GM20000 (cell line): ENCODE data around the gene TBXA2R.

Experiments
- DNase-seq: peaks from one replicate; pipeline ENCODE4 v3.0.0; 2012; ENCODE audit warnings: low spot score
- TF ChIP-seq, protein P1 (sequence below): IDR thresholded peaks from 2 replicates; pipeline ENCODE4 v1.5.1; 2012; ENCODE audit warnings: mild to moderate bottlenecking, control low read depth; ENCODE audit errors: extremely low read depth, missing control alignments

Gene TBXA2R

DNA sequence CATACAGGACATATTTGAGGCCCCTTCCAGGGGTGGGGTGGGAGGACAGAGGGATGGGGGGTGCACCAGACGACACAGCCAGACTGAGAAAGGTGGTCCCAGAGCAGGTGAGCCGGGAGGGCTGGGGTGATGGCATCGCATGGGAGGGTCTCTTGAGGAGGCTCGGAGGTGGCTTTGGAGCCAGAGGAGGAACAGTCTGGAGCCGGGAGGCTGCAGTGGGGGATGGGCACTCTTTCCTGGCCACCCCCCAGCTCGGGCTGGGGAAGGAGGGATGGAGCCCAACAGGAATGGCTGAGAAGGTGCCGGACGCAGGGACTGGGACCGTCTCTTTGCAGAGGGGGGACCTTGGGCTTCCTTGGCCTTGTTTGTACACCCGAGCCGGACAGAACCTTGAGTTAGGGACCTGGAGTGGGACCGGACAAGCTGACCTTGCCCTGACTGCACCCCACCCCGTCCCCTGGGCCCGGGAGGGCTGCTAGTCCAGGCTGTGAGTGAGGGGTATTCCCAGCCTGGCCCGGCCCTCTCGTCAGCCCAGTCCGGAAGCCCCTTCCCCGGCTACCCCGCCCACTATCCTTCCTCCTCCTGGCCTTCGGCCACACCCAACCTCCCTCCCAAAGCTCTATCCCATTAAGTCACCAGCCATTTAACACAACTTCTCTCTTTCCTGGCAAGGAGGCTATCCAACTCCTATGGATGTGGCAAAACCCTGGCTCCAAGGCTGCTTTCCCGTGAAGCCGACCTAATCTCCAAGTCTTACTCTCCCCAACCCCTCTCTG, 816 bp upstream of the TBXA2R start:
- DNase-seq: no peak
- TF ChIP-seq, protein P1, sequence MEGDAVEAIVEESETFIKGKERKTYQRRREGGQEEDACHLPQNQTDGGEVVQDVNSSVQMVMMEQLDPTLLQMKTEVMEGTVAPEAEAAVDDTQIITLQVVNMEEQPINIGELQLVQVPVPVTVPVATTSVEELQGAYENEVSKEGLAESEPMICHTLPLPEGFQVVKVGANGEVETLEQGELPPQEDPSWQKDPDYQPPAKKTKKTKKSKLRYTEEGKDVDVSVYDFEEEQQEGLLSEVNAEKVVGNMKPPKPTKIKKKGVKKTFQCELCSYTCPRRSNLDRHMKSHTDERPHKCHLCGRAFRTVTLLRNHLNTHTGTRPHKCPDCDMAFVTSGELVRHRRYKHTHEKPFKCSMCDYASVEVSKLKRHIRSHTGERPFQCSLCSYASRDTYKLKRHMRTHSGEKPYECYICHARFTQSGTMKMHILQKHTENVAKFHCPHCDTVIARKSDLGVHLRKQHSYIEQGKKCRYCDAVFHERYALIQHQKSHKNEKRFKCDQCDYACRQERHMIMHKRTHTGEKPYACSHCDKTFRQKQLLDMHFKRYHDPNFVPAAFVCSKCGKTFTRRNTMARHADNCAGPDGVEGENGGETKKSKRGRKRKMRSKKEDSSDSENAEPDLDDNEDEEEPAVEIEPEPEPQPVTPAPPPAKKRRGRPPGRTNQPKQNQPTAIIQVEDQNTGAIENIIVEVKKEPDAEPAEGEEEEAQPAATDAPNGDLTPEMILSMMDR: no peak

DNA sequence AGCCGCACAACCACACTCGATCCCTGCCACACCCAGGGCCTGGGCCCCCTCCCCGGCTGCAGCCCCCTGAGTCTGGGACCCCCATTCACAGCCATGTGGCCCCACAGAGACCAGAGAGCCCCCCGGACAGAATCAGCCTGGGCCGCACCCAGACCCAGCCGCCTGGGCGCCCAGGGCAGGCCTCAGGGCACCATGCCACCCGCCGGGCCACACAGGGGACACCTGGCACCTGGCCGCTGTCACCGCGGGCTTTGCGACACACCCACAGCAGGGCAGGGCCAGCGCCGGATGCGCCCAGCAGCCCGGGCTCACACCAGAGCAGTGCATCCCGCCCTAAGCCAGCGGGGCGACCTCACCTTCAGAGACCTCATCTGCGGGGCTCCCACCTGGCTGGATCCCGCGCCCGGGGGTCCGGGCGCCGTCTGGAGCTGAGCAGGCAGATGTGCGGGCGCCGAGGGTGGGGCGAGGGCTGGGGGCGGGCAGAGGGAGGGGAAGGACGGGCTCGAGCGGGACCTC, 443 bp downstream of the TBXA2R start:
- peak; percentile 77 for DNase-seq

DNA sequence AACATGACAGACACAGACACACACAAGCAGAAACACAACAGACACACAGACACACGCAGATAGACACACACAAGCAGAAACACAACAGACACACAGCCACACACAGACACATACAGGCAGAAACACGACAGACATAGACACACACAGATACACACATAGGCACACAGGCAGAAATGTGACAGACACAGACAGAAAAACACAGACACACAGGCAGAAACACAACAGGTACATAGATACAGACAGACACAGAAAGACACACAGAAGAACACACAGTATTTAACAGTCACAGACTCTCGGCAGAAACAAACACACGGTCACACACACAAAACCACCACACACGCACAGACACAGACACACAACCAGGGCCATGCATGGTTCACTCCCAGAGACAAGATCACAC, 905 bp downstream of the TBXA2R start:
- TF ChIP-seq, protein P1: no peak
- DNase-seq: no peak

More for the DNA sequence above, 443 bp downstream of the TBXA2R start:
- TF ChIP-seq, protein P1: no peak

DNA sequence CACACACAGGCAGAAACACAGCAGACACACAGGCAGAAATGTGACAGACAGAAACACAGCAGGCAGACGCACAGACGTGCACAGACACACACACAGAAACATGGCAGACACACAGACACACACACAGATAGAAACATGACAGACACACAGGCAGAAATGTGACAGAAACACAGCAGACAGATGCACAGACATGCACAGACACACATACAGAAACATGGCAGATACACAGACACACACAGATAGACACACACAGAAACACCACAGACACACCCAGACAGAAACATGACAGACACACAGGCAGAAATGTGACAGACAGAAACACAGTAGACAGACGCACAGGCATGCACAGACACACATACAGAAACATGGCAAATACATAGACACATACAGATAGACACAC, 1.3 kb downstream of the TBXA2R start:
- TF ChIP-seq, protein P1: no peak
- DNase-seq: no peak

DNA sequence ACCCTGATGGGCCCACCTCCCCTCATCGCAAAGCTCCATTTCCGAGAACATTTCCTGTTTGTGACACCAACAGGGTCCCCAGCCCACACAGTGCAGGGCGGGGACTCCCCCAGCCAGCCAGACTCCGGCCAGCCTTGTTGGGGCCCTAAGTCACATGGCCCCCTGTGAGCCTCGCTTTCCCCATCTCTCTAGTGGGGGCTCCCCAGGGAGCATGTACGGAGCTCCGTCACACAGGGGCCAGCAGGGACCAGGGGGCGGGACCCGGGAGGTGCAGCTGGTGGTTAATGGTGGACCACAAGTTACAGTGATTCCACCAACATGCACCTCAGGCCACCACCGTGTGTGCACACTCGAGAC, 1.7 kb downstream of the TBXA2R start:
- TF ChIP-seq, protein P1: no peak
- peak; percentile 88 for DNase-seq

DNA sequence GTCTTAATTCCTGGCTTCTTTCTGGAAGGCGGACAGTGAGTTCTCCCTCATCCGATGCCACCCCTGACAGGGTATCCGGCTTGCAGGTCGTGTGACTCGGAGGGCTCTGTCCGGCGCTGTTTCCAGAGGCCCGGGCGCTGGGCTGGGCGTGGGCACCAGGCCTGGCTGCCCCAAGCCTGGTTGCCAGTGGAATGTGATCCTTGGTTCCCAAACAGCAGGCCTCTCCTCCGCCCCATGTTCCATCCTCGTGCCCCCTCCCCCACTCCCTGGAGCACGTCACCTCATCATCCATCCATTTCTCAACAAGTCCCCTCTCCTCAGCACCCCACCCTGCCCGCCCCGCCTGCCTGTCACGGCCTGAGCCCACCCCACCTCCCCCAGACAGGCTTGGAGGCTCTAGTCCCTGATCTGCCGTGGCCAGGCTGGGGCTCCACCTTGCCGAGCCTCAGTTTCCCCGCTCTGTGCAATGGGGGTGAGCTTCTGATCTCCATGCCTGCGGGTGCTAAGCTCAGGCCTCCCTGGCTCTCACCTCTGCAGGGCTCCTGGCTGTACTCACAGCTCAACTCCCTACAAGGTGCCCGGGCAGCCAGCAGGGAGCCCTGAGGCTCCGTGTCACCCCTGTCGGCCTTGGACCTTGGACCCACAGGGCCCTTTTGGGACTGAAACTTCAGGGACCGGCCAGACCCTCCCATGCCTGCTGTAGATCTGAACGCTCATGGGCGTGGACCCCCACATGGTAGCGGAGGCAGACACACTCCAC, 2.3 kb downstream of the TBXA2R start:
- no peak for DNase-seq
- TF ChIP-seq, protein P1: no peak
